SH-SY5Y (cell line): ENCODE measurements around the gene SCNN1B.

ENCODE experiments used
- GATA2 ChIP-seq: IDR thresholded peaks from 2 replicates; pipeline ENCODE4 v1.6.1; 2011; ENCODE audit warnings: mild to moderate bottlenecking, low read depth, low read length
- GATA3 ChIP-seq: IDR thresholded peaks from 2 replicates; pipeline ENCODE4 v1.6.1; 2011; ENCODE audit warnings: low read depth, mild to moderate bottlenecking, low read length, moderate library complexity

DNA sequence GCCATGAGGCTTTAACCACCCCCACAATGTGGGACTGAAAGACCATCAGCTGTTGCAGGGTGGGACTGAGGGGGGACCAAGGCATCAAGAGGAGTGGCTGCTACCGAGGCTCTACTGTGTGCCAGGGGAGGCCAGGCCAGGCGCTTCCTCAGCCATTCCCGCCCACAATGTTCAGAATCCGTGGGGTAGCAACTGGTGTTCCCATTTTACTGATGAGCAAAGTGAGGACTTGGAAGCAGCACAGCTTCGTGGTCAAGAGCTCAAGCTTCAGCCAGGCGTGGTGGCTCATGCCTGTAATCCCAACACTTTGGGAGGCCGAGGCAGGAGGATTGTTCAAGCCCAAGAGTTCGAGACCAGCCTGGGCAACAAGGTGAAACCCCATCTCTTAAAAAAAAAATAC, 65.9 kb downstream of the SCNN1B start:
- TF ChIP-seq GATA3 (no peak), GATA2 (no peak)
